Fibroblast of skin of left quadriceps (primary cell): Measurements from ENCODE around the gene TESMIN.

Experiments
- DNase-seq, 2 experiments: peaks; one replicate each; pipeline ENCODE4 v3.0.0-alpha.2; 2013; ENCODE audit warnings: low read depth in 2 of 2

TESMIN gene

DNA sequence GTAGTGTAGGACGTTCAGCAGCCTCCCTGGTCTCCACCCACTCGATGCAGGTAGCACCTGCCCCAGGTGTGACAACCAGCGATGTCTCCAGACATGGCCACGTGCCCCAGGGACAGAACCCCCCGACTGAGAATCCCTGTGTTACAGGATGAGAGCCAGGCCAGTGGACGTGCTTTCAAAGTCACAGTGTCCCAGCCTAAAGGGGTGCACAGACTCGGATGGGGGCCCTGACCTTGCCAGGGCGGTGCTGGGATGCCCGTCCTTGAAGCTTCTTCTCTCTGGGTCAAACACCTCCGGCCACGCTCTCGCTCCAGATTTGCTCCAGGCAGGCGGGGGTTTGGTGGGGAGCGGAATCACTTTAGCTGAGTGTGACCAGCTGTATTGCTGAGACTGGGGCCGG is 90.3 kb downstream of the TESMIN start:
- DNase-seq: no peak

DNA sequence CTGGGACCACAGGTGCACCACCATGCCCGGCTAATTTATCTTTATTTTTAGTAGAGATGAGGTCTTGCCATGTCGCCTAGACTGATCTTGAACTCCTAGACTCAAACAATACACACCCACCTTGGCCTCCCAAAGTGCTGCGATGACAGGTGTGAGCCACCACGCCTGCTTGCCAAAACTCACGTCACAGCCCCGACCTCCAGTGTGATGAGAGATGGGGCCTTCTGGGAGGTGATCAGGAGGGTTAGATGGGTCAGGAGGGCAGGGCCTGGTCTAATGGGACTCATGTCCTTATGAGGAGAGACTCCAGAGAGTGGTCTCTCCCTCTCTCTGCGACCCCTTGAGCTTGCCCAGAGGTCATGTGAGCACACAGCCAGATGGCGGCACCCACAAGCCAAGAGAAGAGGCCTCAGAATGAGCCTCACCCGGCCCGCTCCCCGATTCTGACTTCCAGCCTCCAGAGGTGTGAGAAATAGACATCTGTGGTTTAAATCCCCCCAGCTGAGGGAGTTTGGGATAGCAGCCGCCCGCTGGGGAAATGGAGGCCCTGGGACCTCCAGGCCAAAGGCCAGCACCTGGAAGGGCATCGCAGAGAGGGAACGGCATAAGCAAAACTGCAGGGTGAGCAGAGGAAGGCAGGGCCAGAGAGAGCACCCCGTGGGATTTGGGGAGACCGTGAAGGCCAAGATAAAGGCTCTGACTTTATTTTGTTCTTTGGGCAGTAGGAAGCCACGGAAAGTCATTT is 91.1 kb downstream of the TESMIN start:
- no peak for DNase-seq

DNA sequence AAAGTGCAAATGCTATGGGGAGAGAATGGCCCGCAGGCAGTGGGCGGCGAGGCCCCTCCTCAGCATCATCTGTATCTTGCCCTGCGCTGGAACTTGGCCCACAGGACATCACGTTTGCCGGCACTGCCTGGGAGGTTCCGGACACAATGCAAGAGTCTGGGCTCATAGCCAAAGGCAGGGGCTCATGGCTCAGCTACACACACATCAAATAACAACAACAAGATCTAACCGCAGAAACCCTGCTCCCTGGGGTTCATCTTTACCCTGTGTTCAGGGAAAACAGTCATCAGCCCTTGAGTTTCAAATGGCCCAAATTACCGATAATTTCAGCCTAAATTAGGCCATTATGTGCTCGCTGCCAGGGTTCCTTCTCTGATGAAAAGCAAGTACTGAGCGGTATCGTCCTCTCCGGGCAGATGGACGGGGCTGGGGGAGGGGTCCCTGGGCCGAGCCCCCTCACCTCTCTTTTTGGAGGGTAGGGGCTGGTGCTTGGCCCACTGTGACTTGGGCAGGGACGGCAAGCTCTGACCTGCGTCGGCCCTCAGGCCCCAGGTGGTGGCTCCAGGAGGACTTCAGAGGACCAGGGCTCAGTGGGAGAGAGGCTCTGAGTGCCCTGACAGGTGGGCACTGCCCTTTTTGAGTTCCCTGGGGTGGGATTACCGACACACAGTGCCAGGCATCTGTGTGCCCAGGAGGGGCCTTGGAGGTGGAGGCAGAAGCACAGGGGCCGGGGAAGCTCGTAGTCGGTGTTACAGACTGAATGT is 92.0 kb downstream of the TESMIN start:
- DNase-seq: peak; percentile 90 to 91

DNA sequence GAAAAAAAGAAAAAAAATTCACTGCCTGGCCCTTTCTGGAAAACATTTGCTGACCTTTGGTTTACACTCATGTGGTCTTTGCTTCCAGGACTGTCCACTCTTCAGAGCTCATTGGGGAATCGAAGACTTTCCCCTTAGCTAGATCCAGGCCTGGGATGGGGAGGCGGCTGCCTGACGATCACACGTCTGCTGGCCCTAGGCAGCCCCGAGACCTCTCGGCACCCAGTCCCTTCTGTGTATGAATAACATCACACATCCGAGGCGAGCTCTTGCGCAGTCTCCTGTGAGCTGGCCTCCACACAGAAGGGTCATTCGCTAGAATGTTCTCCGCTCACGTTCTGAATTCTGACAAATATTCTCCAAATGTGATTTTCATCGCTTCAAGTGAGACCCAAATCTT is 92.7 kb downstream of the TESMIN start:
- DNase-seq: no peak

DNA sequence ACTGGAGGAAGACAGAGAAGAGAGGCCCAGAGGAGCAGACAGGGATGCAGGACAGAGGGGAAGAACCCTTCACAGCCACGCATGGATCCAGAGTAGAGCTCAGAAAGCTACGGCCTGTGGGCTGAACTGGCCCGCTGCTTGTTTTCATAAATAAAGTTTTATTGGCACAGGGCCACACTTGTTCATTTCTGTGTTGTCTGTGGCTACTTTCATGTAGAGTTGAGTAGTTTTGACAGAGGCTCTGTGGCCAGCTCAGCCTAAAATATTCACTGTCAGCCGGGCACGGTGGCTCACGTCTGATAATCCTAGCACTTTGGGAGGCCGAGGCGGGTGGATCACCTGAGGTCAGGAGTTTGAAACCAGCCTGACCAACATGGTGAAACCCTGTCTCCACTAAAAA is 93.2 kb downstream of the TESMIN start:
- DNase-seq: no peak
